Stimulated activated CD4-positive, alpha-beta T cell treated with anti-CD3 and anti-CD28 coated beads, Interleukin-1b, Interleukin-23, amount 100 ng/mL, for 48 hours (primary cell): ENCODE results near the gene BST1.
A peak's percentile ranks its signal among the peaks of the same experiment; 100 is the strongest.
"Not testable (repeated sequence)": the region's sequence is repeated elsewhere in the genome, so short reads cannot be mapped to it uniquely, and the experiment has no call there.

ENCODE experiments used
- DNase-seq: peaks from one replicate; pipeline ENCODE4 v3.0.0-alpha.2; 2020

The BST1 gene

GRCh38 chr4:15714141-15714540 is 11.3 kb downstream of the BST1 start:
- no peak for DNase-seq

GRCh38 chr4:15714646-15715435 is 12.0 kb downstream of the BST1 start:
- DNase-seq: no peak

GRCh38 chr4:15716115-15716514 is 13.2 kb downstream of the BST1 start:
- DNase-seq: no peak

- DNase-seq: no peak
These were observed 14.2 kb downstream of the BST1 start for GRCh38 chr4:15717086-15717485.

GRCh38 chr4:15717657-15718416 is 15.0 kb downstream of the BST1 start:
- DNase-seq: no peak

- no peak for DNase-seq
These were observed 15.6 kb downstream of the BST1 start for GRCh38 chr4:15718465-15718864.

GRCh38 chr4:15718959-15719358 is 16.1 kb downstream of the BST1 start:
- DNase-seq: no peak

- no peak for DNase-seq
These were observed 16.6 kb downstream of the BST1 start for GRCh38 chr4:15719506-15719905.

- DNase-seq: no peak
These were observed 18.0 kb downstream of the BST1 start for GRCh38 chr4:15720851-15721250.

GRCh38 chr4:15725608-15726007 is 22.7 kb downstream of the BST1 start:
- no peak for DNase-seq

- DNase-seq: no peak
These were observed 27.2 kb downstream of the BST1 start for GRCh38 chr4:15729910-15730533.

GRCh38 chr4:15733061-15733460 is 30.2 kb downstream of the BST1 start:
- not testable (repeated sequence) for DNase-seq

GRCh38 chr4:15735536-15735935 is 32.7 kb downstream of the BST1 start:
- DNase-seq: no peak

- DNase-seq: no peak
These were observed 33.7 kb downstream of the BST1 start for GRCh38 chr4:15736514-15737050.

- DNase-seq: no peak
These were observed 34.4 kb downstream of the BST1 start for GRCh38 chr4:15737255-15737654.

- peak; percentile 11 for DNase-seq
These were observed 36.0 kb downstream of the BST1 start for GRCh38 chr4:15738877-15739276.

GRCh38 chr4:15740764-15741404 is 38.0 kb downstream of the BST1 start:
- no peak for DNase-seq

GRCh38 chr4:15742083-15742582 is 39.3 kb downstream of the BST1 start:
- no peak for DNase-seq

- DNase-seq: no peak
These were observed 39.8 kb downstream of the BST1 start for GRCh38 chr4:15742637-15743036.

GRCh38 chr4:15744016-15744545 is 41.2 kb downstream of the BST1 start:
- no peak for DNase-seq

GRCh38 chr4:15746110-15746509 is 43.2 kb downstream of the BST1 start:
- DNase-seq: no peak

GRCh38 chr4:15749001-15749400 is 46.1 kb downstream of the BST1 start:
- DNase-seq: no peak

GRCh38 chr4:15751153-15751552 is 48.3 kb downstream of the BST1 start:
- DNase-seq: no peak
